Astrocyte (in vitro differentiated cells and primary cell): ENCODE results near the gene TIGAR. TPM values are rescaled to one million over a fixed set of nuclear protein-coding genes. Genes with fewer than 3 reads are reported as not detected.

Experiments
- DNase-seq: peaks from one replicate; pipeline ENCODE4 v3.0.0-alpha.2; 2010; ENCODE audit warnings: low read depth
- FAIRE-seq: peaks from 2 replicates; lab custom pipeline; 2011; peaks lifted over from hg19 to GRCh38; lab: Jason Lieb, UNC
- H2AFZ ChIP-seq: 2 replicates; pipeline ENCODE4 v1.6.0; 2012; ENCODE audit warnings: low read depth, low read length, inconsistent platforms
- H3K27ac ChIP-seq: 2 replicates; pipeline ENCODE4 v1.5.1; 2011; ENCODE audit warnings: low read depth, low read length, inconsistent platforms
- H3K27me3 ChIP-seq: 2 replicates; pipeline ENCODE4 v1.6.0; 2011; ENCODE audit warnings: low read length, inconsistent platforms; ENCODE audit not compliant: insufficient read depth
- H3K36me3 ChIP-seq: 2 replicates; pipeline ENCODE4 v1.5.1; 2011; ENCODE audit warnings: low read length, inconsistent platforms; ENCODE audit not compliant: insufficient read depth
- H3K4me1 ChIP-seq: 2 replicates; pipeline ENCODE4 v1.5.1; 2011; ENCODE audit warnings: low read length, inconsistent platforms; ENCODE audit not compliant: insufficient read depth
- H3K4me2 ChIP-seq: 2 replicates; pipeline ENCODE4 v1.6.0; 2012; ENCODE audit warnings: low read length, inconsistent platforms
- H3K4me3 ChIP-seq: 2 replicates; pipeline ENCODE4 v1.5.1; 2011; ENCODE audit warnings: low read depth, mild to moderate bottlenecking, low read length, inconsistent platforms; ENCODE audit not compliant: insufficient read depth
- H3K79me2 ChIP-seq: 2 replicates; pipeline ENCODE4 v1.6.0; 2012; ENCODE audit warnings: mild to moderate bottlenecking, low read length, inconsistent platforms; ENCODE audit not compliant: insufficient read depth
- H3K9ac ChIP-seq: 2 replicates; pipeline ENCODE4 v1.6.0; 2012; ENCODE audit warnings: mild to moderate bottlenecking, low read length, inconsistent platforms
- H3K9me3 ChIP-seq: 2 replicates; pipeline ENCODE4 v1.5.1; 2012; ENCODE audit warnings: low read depth, mild to moderate bottlenecking, low read length, inconsistent platforms; ENCODE audit not compliant: insufficient read depth
- H4K20me1 ChIP-seq: 2 replicates; pipeline ENCODE4 v1.6.0; 2012; ENCODE audit warnings: low read length, inconsistent platforms; ENCODE audit not compliant: insufficient read depth
- H3K27ac Mint-ChIP-seq: one replicate; pipeline ENCODE4 v1.8.0; 2021; ENCODE audit warnings: mild to moderate bottlenecking, mixed read lengths; ENCODE audit not compliant: unreplicated experiment
- H3K27me3 Mint-ChIP-seq: one replicate; pipeline ENCODE4 v1.8.0; 2021; ENCODE audit warnings: low read depth, mixed read lengths; ENCODE audit not compliant: unreplicated experiment
- H3K36me3 Mint-ChIP-seq: one replicate; pipeline ENCODE4 v1.8.0; 2021; ENCODE audit warnings: low read depth, mixed read lengths; ENCODE audit not compliant: unreplicated experiment
- H3K4me1 Mint-ChIP-seq: one replicate; pipeline ENCODE4 v1.8.0; 2021; ENCODE audit warnings: low read depth, mixed read lengths; ENCODE audit not compliant: unreplicated experiment
- H3K4me3 Mint-ChIP-seq: one replicate; pipeline ENCODE4 v1.8.0; 2021; ENCODE audit warnings: mild to moderate bottlenecking, moderate library complexity, mixed read lengths; ENCODE audit not compliant: unreplicated experiment
- H3K9me3 Mint-ChIP-seq: one replicate; pipeline ENCODE4 v1.8.0; 2021; ENCODE audit warnings: mild to moderate bottlenecking, mixed read lengths; ENCODE audit not compliant: unreplicated experiment
- CTCF ChIP-seq: IDR thresholded peaks from 2 replicates; pipeline ENCODE4 v1.5.1; 2011; ENCODE audit warnings: low read depth, mild to moderate bottlenecking, inconsistent platforms, low read length, moderate library complexity; ENCODE audit not compliant: insufficient read depth
- EZH2 ChIP-seq: IDR thresholded peaks from 2 replicates; pipeline ENCODE4 v1.6.1; 2012; ENCODE audit warnings: mild to moderate bottlenecking, low read length, inconsistent platforms; ENCODE audit not compliant: insufficient read depth
- total RNA-seq: library from RNA; stranded (reverse); gene quantifications from 2 replicates; pipeline ENCODE4 v1.2.1, GENCODE V29; 2021

TIGAR gene
- total RNA-seq, 1 donor from 2014 or later: 91.7 TPM

GRCh38 chr12:4280351-4281163 is 40.5 kb upstream of the TIGAR start:
- H3K27ac ChIP-seq: no peak overlapping the region
- Mint-ChIP-seq H3K4me3 (peak overlapping the region; percentile 36), H3K36me3 (peaks cover 47% of the 10 kb centered on the region), H3K4me1 (peaks cover 55% of the 10 kb centered on the region), H3K27me3 (no peaks in the 10 kb centered on the region), H3K9me3 (no peaks in the 10 kb centered on the region), H3K27ac (peak overlapping the region; percentile 50)
- no peak overlapping the region for H3K4me3 ChIP-seq
- no peaks in the 10 kb centered on the region for H3K79me2 ChIP-seq
- no peak overlapping the region for H3K9ac ChIP-seq
- no peak for TF ChIP-seq EZH2
- no peak for TF ChIP-seq CTCF
- no peaks in the 10 kb centered on the region for H3K36me3 ChIP-seq
- no peak for FAIRE-seq
- DNase-seq: no peak
- H2AFZ ChIP-seq: no peak overlapping the region
- peaks cover 36% of the 10 kb centered on the region for H4K20me1 ChIP-seq
- no peak overlapping the region for H3K4me2 ChIP-seq
- H3K27me3 ChIP-seq: peaks cover 33% of the 10 kb centered on the region
- peaks cover 5% of the 10 kb centered on the region for H3K4me1 ChIP-seq
- H3K9me3 ChIP-seq: no peaks in the 10 kb centered on the region

- peak overlapping the region; percentile 36 for H3K27ac Mint-ChIP-seq
- peaks cover 57% of the 10 kb centered on the region for H3K4me1 Mint-ChIP-seq
- Histone ChIP-seq H3K27me3 (peaks cover 27% of the 10 kb centered on the region), H3K4me1 (peaks cover 4% of the 10 kb centered on the region), H3K9me3 (no peaks in the 10 kb centered on the region), H3K4me2 (no peak overlapping the region), H3K27ac (no peak overlapping the region), H3K79me2 (no peaks in the 10 kb centered on the region), H3K36me3 (no peaks in the 10 kb centered on the region), H3K9ac (no peak overlapping the region), H3K4me3 (no peak overlapping the region), H2AFZ (no peak overlapping the region), H4K20me1 (peaks cover 33% of the 10 kb centered on the region)
- peaks cover 50% of the 10 kb centered on the region for H3K36me3 Mint-ChIP-seq
- no peak overlapping the region for H3K4me3 Mint-ChIP-seq
- FAIRE-seq (no peak), DNase-seq (no peak)
- no peaks in the 10 kb centered on the region for H3K27me3 Mint-ChIP-seq
- H3K9me3 Mint-ChIP-seq: no peaks in the 10 kb centered on the region
- TF ChIP-seq CTCF (no peak), EZH2 (no peak)
These were observed 39.8 kb upstream of the TIGAR start for GRCh38 chr12:4281173-4281654.
